T1000 (cell line): ENCODE measurements around the gene NRARP.

Experiments used
- DNase-seq: peaks from one replicate; lab custom pipeline; 2025; ENCODE audit warnings: mixed read lengths; lab: John Stamatoyannopoulos, UW

NRARP gene

DNA sequence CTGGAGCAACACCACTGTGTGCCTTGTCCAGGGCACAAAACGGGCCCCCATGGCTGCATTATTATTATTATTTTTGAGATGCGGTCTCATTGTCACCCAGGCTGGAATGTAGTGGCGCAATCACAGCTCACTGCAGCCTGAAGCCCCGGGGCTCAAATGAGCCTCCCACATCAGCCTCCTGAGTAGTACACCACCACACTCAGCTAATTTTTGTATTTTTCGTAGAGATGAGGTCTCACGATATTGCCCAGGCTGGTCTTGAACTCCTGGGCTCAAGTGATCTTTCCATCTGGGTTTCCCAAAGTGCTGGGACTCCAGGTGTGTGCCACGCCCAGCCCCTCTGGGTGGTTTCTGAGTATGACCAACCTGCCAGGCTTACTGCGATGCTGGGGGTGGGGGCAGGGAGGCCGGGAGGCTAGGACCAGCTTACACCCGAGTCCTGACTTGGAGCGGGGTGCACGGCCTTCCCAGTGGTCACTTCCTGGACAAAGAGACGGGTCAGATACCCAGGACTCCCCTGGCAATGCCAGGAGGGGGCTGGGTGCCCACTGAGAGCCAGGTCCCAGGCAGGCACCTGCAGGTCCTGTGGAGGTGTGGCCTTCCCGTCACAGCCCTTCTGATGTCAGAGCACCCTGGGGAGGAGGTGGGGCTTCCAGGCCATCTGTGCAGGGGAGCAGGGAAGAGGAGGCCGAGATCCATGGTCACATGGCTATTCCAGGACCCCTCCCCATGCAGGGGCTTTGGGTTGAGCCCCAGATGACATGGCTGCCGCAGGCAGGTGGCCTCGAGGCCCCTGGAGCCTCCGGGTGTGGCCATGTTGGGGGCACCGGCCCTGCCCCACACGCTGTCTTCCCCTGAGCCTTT lies 8.3 kb upstream of the NRARP start:
- DNase-seq = no peak

- no peak for DNase-seq
Observed at GRCh38 chr9:137309368-137310188, 7.5 kb upstream of the NRARP start.

- DNase-seq = no peak
Observed at GRCh38 chr9:137308057-137308619, 6.1 kb upstream of the NRARP start.

DNA sequence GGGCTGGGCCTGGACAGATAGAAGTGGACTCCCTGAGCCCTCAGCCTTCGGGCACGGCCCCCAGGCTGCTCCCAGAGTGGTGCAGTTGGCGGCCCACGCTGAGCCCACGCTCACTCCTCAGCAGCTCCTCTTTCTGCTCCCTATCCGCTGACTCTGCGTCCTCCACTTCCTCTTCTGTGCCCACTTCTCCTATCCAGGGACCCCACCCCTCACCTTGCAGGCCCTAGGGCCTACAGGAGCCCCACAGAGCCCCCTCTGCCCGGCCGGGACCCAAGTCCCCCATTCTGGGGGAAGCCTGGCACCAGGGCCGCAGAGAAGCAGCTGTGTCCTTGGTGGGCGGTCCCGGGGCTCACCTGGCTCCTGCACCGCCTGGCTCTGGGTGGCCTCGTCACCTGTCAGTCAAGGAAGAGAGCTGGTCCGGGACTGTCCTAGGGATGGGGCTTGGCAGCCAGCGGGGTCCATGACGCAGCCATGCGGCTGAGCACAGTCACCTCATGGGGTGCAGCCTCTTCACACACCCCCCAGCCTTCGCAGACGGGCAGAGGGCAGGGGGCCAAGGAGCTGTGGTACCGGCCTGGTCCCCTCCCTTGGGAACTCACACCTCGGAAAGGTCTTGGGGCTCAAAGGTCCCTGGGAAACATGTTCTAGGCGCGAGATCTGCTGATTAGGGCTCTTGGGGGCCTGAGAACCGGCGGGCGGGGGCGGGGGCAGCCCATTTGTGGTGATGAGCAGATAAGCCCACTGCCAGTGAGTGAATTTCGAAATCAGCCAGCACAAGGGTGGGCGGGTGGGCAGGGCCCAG lies 5.4 kb upstream of the NRARP start:
- DNase-seq = no peak

DNA sequence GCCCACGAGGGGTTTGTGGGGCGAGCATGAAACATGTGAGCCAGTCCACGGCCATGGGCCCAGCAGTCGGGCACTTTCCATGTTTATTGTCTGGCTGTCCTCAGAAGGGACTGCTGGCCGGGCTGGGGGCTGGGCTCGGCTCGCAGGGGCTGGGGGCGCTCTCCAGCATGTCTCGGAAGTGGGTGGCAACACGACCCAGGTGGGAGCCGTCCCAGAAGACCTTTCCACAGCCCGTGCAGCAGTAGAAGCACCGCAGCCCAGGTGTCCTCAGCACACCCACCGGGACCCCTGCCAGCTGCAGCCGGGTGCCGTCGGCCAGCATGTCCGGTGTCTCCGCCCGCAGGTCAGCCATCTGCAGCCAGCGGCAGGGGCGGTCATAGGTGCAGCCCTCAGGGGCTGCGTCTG lies 4.8 kb upstream of the NRARP start:
- no peak for DNase-seq

DNA sequence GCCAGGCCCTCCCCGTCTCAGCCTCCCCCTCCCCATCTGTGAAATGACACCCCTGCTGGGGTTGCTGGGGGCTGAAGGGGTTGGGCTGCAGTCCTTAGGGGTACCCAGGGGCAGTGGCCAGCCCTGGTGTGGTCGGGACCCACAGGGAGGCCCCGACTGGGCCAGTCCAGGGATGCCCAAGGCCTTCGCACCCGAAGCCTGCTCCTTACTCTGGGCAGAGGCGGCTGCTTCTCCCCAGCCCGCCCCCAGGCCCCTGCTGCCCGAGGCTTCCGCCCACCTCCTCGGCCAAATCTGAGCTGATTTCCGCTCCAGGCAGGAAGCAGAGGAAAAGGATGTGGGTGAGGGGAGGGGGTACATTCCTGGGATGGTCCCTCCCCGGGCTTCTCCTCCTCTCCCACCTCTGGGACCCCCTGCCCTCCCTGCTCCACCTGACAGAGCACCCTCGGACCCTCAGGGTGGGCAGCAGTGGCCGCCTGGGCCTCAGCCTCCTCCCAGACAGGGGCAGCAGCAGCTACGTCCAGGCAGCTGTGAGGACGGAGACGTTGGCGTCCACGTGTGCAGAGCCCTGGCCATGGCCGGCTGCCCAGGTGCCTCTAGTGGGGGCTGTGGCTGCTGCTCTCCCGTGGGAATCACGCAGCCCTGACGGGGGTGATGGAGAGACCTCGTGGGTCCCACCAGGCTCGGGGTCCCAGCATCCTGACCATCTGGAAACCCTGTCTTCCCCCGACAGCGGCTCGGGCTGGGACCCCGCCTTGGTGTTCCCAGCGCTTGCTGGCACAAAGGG lies 4.2 kb upstream of the NRARP start:
- DNase-seq = no peak

- DNase-seq = no peak
Observed at GRCh38 chr9:137305798-137306065, 3.7 kb upstream of the NRARP start.

DNA sequence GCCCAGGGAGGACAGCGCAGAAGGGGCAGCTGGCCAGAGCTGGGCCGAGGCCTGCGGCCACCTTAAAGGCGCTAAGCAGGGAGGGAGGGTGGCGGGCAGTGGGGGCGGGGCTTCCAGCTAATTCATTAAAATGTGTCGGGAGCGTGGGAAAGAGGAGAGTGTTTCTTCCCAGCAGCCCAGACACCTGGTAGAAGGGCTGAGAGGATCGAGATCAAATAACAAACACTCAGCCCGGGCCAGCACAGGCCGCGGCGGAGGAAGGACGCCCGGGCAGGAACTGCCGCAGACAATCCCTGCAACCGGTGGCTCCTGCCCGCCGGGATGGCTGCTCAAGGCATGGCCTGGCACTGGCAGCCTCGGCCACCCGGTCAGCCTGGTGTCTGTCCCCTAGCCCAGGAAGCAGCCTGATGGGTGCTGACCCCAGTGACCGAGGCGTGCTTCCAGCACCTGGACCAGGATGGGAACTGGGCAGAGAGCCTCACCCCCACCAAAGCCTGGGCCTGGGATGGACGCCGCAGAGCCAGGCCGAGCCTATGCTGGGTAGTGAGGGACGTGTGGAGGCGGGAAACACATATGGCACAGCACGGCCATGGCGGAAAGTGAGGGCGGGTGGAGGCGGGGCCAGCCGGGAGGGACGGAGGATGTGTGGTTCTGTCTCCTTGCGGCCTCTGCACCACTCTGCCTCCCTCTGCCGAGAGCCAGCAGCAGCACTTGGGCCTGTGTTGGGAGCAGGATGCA lies 3.2 kb upstream of the NRARP start:
- no peak for DNase-seq

GRCh38 chr9:137304383-137305059 lies 2.5 kb upstream of the NRARP start:
- DNase-seq = no peak

GRCh38 chr9:137303893-137304382 lies 1.9 kb upstream of the NRARP start:
- no peak for DNase-seq

GRCh38 chr9:137303151-137303892 lies 1.3 kb upstream of the NRARP start:
- DNase-seq = no peak

- DNase-seq = peak; percentile 45
Observed at GRCh38 chr9:137302449-137303150, 529 bp upstream of the NRARP start.

- no peak for DNase-seq
Observed at GRCh38 chr9:137301081-137301947, 757 bp downstream of the NRARP start.

DNA sequence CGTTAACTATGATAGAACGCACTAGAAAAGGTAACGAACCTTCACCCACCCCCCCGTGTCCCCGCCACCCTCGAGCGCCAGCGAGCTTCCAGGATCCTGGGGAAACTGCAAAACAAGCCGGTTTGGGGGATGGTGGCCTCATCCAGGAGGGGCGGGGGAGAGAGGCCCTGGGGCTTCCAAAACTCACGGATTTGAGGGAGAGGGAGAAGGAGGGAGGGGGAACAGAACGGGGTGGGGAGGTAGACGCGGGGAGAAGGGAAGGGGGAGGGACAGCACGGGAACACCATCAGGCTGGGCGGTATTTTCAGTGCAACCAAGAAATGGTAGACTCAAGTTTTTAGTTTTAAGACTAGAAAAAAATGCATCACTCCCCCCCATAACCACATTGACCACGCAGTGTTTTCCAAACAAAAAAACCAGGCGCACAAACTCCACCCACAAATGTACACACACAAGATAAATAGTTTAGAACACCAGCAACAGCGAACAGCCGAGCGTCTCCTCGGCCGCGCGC lies 1.4 kb downstream of the NRARP start:
- DNase-seq = no peak

GRCh38 chr9:137299938-137300337 lies 2.1 kb downstream of the NRARP start:
- no peak for DNase-seq

GRCh38 chr9:137299203-137299565 lies 2.9 kb downstream of the NRARP start:
- no peak for DNase-seq

GRCh38 chr9:137298401-137299202 lies 3.5 kb downstream of the NRARP start:
- DNase-seq = no peak
